Measurements from ENCODE around the gene FAM149A. TPM values are rescaled to one million over a fixed set of nuclear protein-coding genes. Genes with fewer than 3 reads are reported as not detected.

Gene FAM149A
- polyA plus RNA-seq, 1 donor (not counting 4 experiments of a cell fraction or from before 2014, with no cell fraction given) = 0.41 TPM

DNA sequence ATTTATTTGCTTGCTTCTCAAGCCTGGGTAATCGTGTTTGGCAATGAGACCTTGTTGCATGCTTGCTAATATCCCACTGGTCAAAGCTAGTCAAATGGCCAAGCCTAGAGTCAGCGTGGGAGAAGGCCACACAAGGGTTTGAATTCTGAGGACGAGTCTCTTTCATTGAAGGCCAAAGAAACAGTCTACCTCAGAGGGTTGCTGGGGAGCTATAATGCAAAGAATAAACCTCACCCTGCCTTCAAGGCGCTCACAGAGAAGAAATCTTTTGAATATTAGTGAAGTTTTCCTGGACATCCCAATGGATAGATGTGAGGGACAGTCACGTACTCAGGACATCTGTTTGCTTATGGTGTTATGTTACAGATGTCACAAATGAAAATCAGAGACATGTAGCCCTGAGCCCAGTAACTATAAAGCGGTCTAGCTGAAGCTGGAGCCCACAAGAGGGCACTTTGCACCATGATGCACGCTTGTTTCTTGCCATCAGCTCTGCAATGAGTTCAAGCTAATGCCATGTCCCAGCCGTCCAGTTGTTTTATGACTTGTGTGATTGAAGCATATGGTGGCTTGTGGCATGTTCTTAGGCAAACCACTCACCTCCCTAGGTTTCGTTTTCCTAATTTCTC, 36.6 kb upstream of the FAM149A start:
- Histone ChIP-seq H3K4me3 (ENCODE audit: control insufficient read depth in 2 of 3, extremely low read depth in 1 of 3, insufficient read depth in 2 of 3, low read depth in 1 of 3, low read length in 3 of 3) (peak overlapping the region in 1 of 3 experiments; percentile 73), H4K20me1 (ENCODE audit: control insufficient read depth, extremely low read depth, insufficient read depth, low read length) (no peaks in the 10 kb centered on the region), H3K9ac (ENCODE audit: control insufficient read depth, extremely low read depth, insufficient read depth, low read length) (no peak overlapping the region), H2AFZ (ENCODE audit: control insufficient read depth, low read length) (peak overlapping the region; percentile 95), H3K79me2 (ENCODE audit: control insufficient read depth, insufficient read depth, low read length) (no peaks in the 10 kb centered on the region), H3K4me2 (ENCODE audit: control insufficient read depth, extremely low read depth, insufficient read depth, low read depth, low read length) (peak overlapping the region; percentile 58), H3K27ac (ENCODE audit: control insufficient read depth, insufficient read depth, low read length) (no peak overlapping the region), H3K36me3 (ENCODE audit: control insufficient read depth in 2 of 2, extremely low read depth in 1 of 2, insufficient read depth in 2 of 2, low read length in 2 of 2) (no peaks in the 10 kb centered on the region), H3K9me1 (ENCODE audit: control insufficient read depth, extremely low read depth, insufficient read depth, low read length) (no peaks in the 10 kb centered on the region), H3K4me1 (ENCODE audit: control insufficient read depth, extremely low read depth, insufficient read depth, low read length) (peaks cover 15% of the 10 kb centered on the region), H3K27me3 (ENCODE audit: control insufficient read depth, extremely low read depth, insufficient read depth, low read length) (no peaks in the 10 kb centered on the region), H3K9me3 (ENCODE audit: control insufficient read depth, low read depth, low read length) (no peaks in the 10 kb centered on the region)
- DNase-seq (ENCODE audit: low read depth, low spot score) (no peak), FAIRE-seq (peak; percentile 77)
- TF ChIP-seq EZH2 (IDR thresholded peaks at IDR 0.05; ENCODE audit: low read length) = no peak
- TF ChIP-seq, protein P1, sequence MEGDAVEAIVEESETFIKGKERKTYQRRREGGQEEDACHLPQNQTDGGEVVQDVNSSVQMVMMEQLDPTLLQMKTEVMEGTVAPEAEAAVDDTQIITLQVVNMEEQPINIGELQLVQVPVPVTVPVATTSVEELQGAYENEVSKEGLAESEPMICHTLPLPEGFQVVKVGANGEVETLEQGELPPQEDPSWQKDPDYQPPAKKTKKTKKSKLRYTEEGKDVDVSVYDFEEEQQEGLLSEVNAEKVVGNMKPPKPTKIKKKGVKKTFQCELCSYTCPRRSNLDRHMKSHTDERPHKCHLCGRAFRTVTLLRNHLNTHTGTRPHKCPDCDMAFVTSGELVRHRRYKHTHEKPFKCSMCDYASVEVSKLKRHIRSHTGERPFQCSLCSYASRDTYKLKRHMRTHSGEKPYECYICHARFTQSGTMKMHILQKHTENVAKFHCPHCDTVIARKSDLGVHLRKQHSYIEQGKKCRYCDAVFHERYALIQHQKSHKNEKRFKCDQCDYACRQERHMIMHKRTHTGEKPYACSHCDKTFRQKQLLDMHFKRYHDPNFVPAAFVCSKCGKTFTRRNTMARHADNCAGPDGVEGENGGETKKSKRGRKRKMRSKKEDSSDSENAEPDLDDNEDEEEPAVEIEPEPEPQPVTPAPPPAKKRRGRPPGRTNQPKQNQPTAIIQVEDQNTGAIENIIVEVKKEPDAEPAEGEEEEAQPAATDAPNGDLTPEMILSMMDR (optimal IDR thresholded peaks at IDR 0.05 in 1 of 3, IDR thresholded peaks at IDR 0.05 in 1 of 3, conservative IDR thresholded peaks at IDR 0.05 in 1 of 3; ENCODE audit: extremely low read depth in 1 of 3, insufficient read depth in 2 of 3, low read length in 3 of 3) = peak; percentile 24 to 74 (median 46)
- dilution Hi-C loops (cut with MboI; ENCODE audit: extremely low pct_ligation_motif_present, low sequenced_read_pairs) = no loop called here

DNA sequence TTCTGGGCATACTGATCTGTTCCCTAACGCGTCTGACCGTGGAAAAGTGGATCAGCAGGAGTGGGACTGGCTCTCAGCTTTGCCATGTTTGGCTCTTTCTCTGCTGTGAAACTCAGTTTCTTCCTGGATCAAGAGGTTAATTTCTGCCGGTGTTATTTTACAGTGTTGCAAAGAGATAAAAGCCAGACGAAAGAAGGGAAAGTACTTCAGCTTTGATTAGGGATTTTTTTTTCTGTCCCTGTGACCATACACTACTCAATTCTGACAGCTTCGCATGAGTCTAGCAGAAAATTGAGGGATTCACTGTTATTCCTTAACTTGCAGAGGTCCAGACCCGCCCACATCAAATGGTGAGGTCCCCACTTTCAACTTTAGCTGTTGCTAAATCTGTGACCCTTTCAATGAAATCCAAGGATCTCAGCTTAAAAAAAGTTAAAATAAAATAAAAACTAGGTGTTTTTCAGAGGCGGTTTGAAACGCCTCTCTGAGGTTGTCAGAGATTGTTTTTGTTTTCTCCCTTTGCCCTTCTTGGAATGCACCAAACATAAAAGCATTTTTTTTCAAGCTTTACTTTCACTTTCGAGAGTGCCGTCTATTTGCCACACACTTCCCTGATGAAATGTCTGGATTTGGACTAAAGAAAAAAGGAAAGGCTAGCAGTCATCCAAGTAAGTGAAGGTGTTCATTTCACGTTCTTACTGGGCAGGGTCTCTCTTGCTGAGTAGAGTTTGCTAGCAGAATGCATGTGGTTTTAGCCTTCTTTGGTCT, 35.7 kb upstream of the FAM149A start, which contains the start of gene TLR3:
TSS of gene TLR3 (plus strand) at position 576 of the 768 bp plus-strand sequence. CDS start 7,464 bp downstream, outside the sequence.
- Histone ChIP-seq H3K27ac (ENCODE audit: control insufficient read depth, insufficient read depth, low read length) (peak within 1 kb of the TSS; percentile 15), H3K4me1 (ENCODE audit: control insufficient read depth, extremely low read depth, insufficient read depth, low read length) (peaks cover 15% of the 10 kb centered on the region), H3K36me3 (ENCODE audit: control insufficient read depth in 2 of 2, extremely low read depth in 1 of 2, insufficient read depth in 2 of 2, low read length in 2 of 2) (no peaks in the 10 kb centered on the region), H4K20me1 (ENCODE audit: control insufficient read depth, extremely low read depth, insufficient read depth, low read length) (no peaks in the 10 kb centered on the region), H3K27me3 (ENCODE audit: control insufficient read depth, extremely low read depth, insufficient read depth, low read length) (no peaks in the 10 kb centered on the region), H3K9ac (ENCODE audit: control insufficient read depth, extremely low read depth, insufficient read depth, low read length) (peak within 1 kb of the TSS; percentile 26), H3K79me2 (ENCODE audit: control insufficient read depth, insufficient read depth, low read length) (no peaks in the 10 kb centered on the region), H3K9me1 (ENCODE audit: control insufficient read depth, extremely low read depth, insufficient read depth, low read length) (no peaks in the 10 kb centered on the region), H2AFZ (ENCODE audit: control insufficient read depth, low read length) (peak within 1 kb of the TSS; percentile 95), H3K4me3 (ENCODE audit: control insufficient read depth in 2 of 3, extremely low read depth in 1 of 3, insufficient read depth in 2 of 3, low read depth in 1 of 3, low read length in 3 of 3) (peak within 1 kb of the TSS; percentile 39 to 73 (median 63)), H3K4me2 (ENCODE audit: control insufficient read depth, extremely low read depth, insufficient read depth, low read depth, low read length) (peak within 1 kb of the TSS; percentile 58), H3K9me3 (ENCODE audit: control insufficient read depth, low read depth, low read length) (no peaks in the 10 kb centered on the region)
- TF ChIP-seq EZH2 (IDR thresholded peaks at IDR 0.05; ENCODE audit: low read length) = no peak
- TF ChIP-seq, protein P1 (optimal IDR thresholded peaks at IDR 0.05 in 1 of 3, IDR thresholded peaks at IDR 0.05 in 1 of 3, conservative IDR thresholded peaks at IDR 0.05 in 1 of 3; ENCODE audit: extremely low read depth in 1 of 3, insufficient read depth in 2 of 3, low read length in 3 of 3) = no peak
- dilution Hi-C loops (cut with MboI; ENCODE audit: extremely low pct_ligation_motif_present, low sequenced_read_pairs) = no loop called here
- DNase-seq (ENCODE audit: low read depth, low spot score) (no peak), FAIRE-seq (no peak)

All from keratinocyte (primary cell).